ENCODE measurements around the gene DICER1. TPM values are rescaled to one million over a fixed set of nuclear protein-coding genes. Genes with fewer than 3 reads are reported as not detected.

Gene DICER1
- total and polyA plus RNA-seq, 9 of the 15 experiments (the other 6 are each of a cell fraction or from before 2014, with no cell fraction given) = 2.5 to 23.2 (median 12.4) TPM

DNA sequence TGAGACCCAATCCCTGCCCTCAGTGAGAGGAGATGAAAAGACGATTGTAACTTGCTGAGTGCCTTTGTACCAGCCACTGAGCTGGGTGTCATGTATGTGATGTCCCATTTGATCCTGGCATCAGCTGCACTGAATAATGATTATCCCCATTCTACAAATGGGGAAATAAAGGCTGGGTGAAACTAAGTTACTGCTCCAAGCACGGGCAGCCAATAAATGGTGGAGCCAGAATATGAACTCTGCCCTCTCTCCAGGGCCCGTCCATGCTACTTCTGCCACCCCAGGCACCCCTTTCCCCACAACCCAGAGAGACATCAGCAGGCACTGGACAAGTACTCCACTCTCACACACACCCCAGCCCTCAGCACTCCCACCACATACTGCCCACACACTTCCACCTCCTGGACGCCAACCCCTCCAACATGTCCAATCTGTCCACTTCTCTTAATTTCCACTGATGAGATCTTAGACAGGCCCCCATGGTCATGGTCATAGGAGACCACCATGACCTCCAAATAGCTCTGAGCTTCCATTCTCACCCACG is 115.8 kb downstream of the DICER1 start:
- DNase-seq (ENCODE audit: extremely low read depth in 1 of 4, low spot score in 3 of 4) = no peak
- no peak for FAIRE-seq
- no peak overlapping the region for H2AFZ ChIP-seq (ENCODE audit: low read depth, low read length)
- intact Hi-C loops (cut with micrococcal nuclease) (no loop called here), in situ Hi-C loops (cut with MboI) (no loop called here)
- H3K9me1 ChIP-seq (ENCODE audit: control insufficient read depth, insufficient read depth, low read length) = no peaks in the 10 kb centered on the region
- WGBS (ENCODE audit: insufficient coverage, low coverage, missing lambda C conversion rate) = 0% methylated on average over 4 of the region's 5 CpGs
- no TSS peak for BruUV-seq (replicated peaks)
- ATAC-seq = no peak
- H3K9me3 ChIP-seq (replicated peaks; ENCODE audit: control insufficient read depth, insufficient read depth, low read depth, low read length) = no peaks in the 10 kb centered on the region
- ChIA-PET POLR2A (no interaction called here), CTCF (ENCODE audit: low intra/inter-chr PET ratio) (no interaction called here)
- H3K36me3 ChIP-seq (ENCODE audit: control insufficient read depth, insufficient read depth, low read length) = no peaks in the 10 kb centered on the region
- no peak overlapping the region for H3K4me2 ChIP-seq (ENCODE audit: insufficient read depth, low read length)
- H3K27me3 ChIP-seq (ENCODE audit: control insufficient read depth in 2 of 2, insufficient read depth in 2 of 2, low read length in 2 of 2) = peaks cover 3 to 39% of the 10 kb centered on the region in 2 experiments; a peak in 4 of 5 replicates
- H3K4me1 ChIP-seq (replicated peaks in 1 of 2; ENCODE audit: control insufficient read depth in 2 of 2, insufficient read depth in 2 of 2, low read length in 2 of 2) = no peaks in the 10 kb centered on the region
- H3K9ac ChIP-seq (ENCODE audit: insufficient read depth in 1 of 2, low read depth in 2 of 2, low read length in 2 of 2) = no peak overlapping the region
- no peak overlapping the region for H3K4me3 ChIP-seq
- no peaks in the 10 kb centered on the region; the same call in 1 of the 2 replicates for H4K20me1 ChIP-seq (replicated peaks; ENCODE audit: control insufficient read depth, insufficient read depth, low read length)
- no peak overlapping the region for H3K27ac ChIP-seq (ENCODE audit: extremely low read depth, low read depth, low read length)
- no peaks in the 10 kb centered on the region for H3K79me2 ChIP-seq (ENCODE audit: control insufficient read depth, insufficient read depth, low read length)
- TF ChIP-seq, protein P1, sequence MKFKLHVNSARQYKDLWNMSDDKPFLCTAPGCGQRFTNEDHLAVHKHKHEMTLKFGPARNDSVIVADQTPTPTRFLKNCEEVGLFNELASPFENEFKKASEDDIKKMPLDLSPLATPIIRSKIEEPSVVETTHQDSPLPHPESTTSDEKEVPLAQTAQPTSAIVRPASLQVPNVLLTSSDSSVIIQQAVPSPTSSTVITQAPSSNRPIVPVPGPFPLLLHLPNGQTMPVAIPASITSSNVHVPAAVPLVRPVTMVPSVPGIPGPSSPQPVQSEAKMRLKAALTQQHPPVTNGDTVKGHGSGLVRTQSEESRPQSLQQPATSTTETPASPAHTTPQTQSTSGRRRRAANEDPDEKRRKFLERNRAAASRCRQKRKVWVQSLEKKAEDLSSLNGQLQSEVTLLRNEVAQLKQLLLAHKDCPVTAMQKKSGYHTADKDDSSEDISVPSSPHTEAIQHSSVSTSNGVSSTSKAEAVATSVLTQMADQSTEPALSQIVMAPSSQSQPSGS (CRISPR knock-in tag; IDR thresholded peaks at IDR 0.05) = no peak
- TF ChIP-seq, protein P2, sequence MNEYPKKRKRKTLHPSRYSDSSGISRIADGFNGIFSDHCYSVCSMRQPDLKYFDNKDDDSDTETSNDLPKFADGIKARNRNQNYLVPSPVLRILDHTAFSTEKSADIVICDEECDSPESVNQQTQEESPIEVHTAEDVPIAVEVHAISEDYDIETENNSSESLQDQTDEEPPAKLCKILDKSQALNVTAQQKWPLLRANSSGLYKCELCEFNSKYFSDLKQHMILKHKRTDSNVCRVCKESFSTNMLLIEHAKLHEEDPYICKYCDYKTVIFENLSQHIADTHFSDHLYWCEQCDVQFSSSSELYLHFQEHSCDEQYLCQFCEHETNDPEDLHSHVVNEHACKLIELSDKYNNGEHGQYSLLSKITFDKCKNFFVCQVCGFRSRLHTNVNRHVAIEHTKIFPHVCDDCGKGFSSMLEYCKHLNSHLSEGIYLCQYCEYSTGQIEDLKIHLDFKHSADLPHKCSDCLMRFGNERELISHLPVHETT (CRISPR knock-in tag; conservative IDR thresholded peaks at IDR 0.05 in 1 of 2, IDR thresholded peaks at IDR 0.05 in 1 of 2) = no peak
- no peak for TF ChIP-seq CBFB (CRISPR knock-in tag; IDR thresholded peaks at IDR 0.05)
- TF ChIP-seq SIN3A (IDR thresholded peaks at IDR 0.05; ENCODE audit: borderline replicate concordance in 2 of 2, control insufficient read depth in 1 of 2, low read depth in 2 of 2, low read length in 2 of 2) = no peak
- TF ChIP-seq ADNP (tag; IDR thresholded peaks at IDR 0.05) = no peak
- no peak for TF ChIP-seq DDX20 (tag; IDR thresholded peaks at IDR 0.05; ENCODE audit: low read depth)
- no peak for TF ChIP-seq NR4A1 (CRISPR knock-in tag; IDR thresholded peaks at IDR 0.05)
- TF ChIP-seq NR4A1 (tag; IDR thresholded peaks at IDR 0.05) = no peak

Data from K562 (cell line).